Gastrocnemius medialis (tissue), 4 donors: Measurements from ENCODE around the gene ARHGAP26.

Source experiments
- POLR2A ChIP-seq, 2 donors: fragments of 450-650 bp; IDR thresholded peaks; one replicate each; pipeline ENCODE4 v1.6.1; 2017; ENCODE audit warnings: antibody characterized with exemption in 2 of 2, mild to moderate bottlenecking in 2 of 2, moderate library complexity in 2 of 2
- TF ChIP-seq, protein P1 (sequence below), 5 experiments: fragments of 450-650 bp in 3 of 5; fragments of 200-600 bp in 2 of 5; sonication (generic) in 2 of 5; IDR thresholded peaks in 4 of 5; conservative IDR thresholded peaks in 1 of 5; 1 replicate in 4 of 5; 2 replicates in 1 of 5; pipeline ENCODE4 v1.5.1; 2016 to 2019; ENCODE audit warnings: antibody characterized with exemption in 5 of 5, mild to moderate bottlenecking in 3 of 5, moderate library complexity in 3 of 5

DNA sequence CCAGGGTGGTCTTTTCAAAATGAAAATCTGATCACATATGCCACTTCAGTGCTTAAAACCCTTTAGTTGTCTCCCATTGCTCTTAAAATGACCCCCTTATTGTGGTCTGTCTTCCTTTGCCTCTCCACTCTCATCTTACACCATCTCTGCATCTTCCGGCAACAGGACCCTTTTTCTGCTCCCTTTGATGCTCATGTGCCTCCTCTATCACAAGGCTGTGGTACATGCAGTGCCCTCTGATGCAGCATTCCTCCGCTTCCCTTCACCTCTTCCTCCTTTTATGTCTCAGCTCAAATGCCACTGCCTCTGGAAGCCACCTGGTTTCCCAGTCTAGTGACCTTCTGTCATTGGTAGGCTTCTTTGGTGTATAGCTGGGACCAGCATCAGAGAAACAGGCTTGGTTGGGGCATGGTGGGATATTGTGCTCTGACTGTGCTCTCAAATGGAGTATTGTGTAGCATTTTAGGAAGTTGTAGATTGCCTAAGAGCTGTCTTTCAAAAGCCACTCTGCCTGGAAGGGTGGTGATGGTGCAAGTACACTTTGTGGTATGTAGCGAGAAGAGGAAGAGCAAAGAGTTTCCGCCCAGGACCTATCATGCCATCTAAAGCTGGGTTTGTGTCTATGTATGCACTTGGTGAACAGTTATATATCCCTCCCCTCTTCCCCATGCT lies 28.1 kb downstream of the ARHGAP26 start:
- TF ChIP-seq, protein P1, sequence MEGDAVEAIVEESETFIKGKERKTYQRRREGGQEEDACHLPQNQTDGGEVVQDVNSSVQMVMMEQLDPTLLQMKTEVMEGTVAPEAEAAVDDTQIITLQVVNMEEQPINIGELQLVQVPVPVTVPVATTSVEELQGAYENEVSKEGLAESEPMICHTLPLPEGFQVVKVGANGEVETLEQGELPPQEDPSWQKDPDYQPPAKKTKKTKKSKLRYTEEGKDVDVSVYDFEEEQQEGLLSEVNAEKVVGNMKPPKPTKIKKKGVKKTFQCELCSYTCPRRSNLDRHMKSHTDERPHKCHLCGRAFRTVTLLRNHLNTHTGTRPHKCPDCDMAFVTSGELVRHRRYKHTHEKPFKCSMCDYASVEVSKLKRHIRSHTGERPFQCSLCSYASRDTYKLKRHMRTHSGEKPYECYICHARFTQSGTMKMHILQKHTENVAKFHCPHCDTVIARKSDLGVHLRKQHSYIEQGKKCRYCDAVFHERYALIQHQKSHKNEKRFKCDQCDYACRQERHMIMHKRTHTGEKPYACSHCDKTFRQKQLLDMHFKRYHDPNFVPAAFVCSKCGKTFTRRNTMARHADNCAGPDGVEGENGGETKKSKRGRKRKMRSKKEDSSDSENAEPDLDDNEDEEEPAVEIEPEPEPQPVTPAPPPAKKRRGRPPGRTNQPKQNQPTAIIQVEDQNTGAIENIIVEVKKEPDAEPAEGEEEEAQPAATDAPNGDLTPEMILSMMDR (IDR thresholded peaks at IDR 0.05 in 4 of 5, conservative IDR thresholded peaks at IDR 0.05 in 1 of 5), result no peak
- TF ChIP-seq POLR2A (IDR thresholded peaks at IDR 0.05), result no peak
